ENCODE results near the gene SLC25A25. TPM values are rescaled to one million over a fixed set of nuclear protein-coding genes. Genes with fewer than 3 reads are reported as not detected.

Gene SLC25A25
- total RNA-seq, 1 experiment from 2014 or later: 29.3 TPM

DNA sequence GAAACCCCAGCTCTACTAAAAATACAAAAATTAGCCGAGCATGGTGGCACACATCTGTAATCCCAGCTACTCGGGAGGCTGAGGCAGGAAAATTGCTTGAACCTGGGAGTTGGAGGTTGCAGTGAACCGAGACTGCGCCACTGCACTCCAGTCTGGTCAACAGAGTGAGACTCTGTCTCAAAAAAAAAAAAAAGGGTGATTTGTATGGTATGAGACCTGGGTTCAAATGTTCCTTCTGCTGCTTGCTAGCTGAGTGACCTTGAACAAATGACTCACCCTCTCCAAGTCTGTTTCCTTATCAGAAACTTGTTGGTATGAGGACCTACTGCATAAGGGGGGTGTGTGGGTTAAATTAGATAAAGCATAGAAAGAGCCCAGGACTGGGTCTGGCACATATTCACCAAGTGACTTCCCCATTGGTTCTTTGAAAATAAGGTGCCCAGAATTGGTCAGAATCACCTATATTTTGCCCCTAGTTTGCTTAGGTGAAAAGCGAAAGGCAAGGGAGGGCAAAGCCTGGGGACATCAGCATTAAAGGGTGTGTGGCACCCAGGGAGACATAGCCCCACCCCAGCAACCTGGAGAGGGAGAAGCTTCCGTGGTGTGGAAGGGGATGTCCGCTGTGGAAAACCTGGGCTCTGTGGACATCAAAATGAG is 9.9 kb downstream of the SLC25A25 start:
- Histone ChIP-seq H3K27ac (no peak overlapping the region), H3K4me3 (no peak overlapping the region), H3K9me3 (replicated peaks) (no peaks in the 10 kb centered on the region), H3K27me3 (no peaks in the 10 kb centered on the region), H3K4me1 (peaks cover 27% of the 10 kb centered on the region), H3K36me3 (peaks cover 9% of the 10 kb centered on the region)
- no peak for DNase-seq

DNA sequence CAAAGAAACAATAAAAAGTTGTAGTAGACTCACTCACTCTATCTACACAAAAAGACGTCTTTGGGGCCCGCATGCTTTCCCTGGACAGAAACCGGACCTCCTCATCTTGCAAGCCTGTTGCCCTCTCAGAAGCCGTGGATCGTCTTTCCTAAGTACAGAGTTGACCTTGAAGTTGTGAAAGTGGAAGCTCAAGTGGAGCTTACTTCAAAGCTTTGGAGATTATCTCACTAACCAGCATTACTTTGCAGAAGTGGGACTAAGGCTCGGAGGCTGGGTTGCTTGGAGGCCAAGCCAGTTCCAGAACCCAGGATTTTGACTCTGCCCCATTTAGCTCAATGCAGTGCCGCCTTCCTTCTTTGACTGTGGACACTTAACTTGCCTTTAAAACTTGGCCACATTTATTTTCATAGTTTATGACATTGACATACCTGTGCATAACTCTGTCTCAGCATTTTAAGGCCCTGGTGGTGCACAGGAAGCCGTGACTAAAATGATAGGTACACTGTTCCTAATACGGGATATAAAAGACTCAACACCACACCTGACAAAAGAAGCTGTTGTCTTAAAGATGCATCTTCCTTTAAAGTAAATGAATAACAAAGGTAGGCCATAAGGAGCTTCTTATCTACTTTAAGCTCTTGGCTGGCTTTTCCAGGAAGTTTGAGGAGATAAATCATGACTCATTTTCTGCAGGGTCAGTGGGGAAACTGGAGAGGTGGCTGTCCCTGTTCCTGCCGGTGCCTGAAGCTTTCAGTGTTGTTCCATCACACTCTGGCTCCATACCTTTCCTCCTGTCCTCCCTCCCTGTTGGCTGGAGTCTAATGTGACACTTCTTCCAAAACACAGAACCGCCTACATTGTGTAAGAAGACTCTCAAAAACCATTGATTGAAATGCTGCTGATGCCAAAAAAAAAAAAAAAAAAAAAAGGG is 10.7 kb downstream of the SLC25A25 start:
- H3K27ac ChIP-seq: no peak overlapping the region
- no peak overlapping the region for H3K4me3 ChIP-seq
- peaks cover 9% of the 10 kb centered on the region for H3K36me3 ChIP-seq
- H3K27me3 ChIP-seq: no peaks in the 10 kb centered on the region
- H3K9me3 ChIP-seq (replicated peaks): no peaks in the 10 kb centered on the region
- no peak for DNase-seq
- H3K4me1 ChIP-seq: peaks cover 24% of the 10 kb centered on the region

- no peaks in the 10 kb centered on the region for H3K27me3 ChIP-seq
These were observed 12.2 kb downstream of the SLC25A25 start for GRCh38 chr9:128080206-128080605.

DNA sequence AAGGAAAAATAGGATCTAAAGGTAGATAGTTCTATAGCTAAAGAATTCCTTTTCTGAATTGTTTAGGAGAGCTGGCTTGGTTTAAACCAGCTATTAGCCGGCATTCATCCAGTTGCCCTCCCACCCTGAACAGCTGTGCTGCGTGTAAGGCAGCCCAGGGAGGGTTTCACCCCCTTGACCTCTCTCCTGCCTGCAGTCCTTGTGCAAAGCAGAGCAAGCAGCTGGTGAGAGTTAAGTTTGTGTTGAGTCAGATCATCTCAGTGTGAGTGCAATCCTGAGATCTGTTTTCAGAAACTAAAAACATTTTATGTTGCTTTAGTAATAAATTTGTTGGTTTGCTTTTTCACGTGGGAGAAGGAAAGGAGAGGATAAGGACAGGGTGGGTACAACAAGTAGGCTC is 13.0 kb downstream of the SLC25A25 start:
- H3K27ac ChIP-seq: peak overlapping the region; percentile 35
- no peaks in the 10 kb centered on the region for H3K9me3 ChIP-seq (replicated peaks)
- H3K36me3 ChIP-seq: peaks cover 15% of the 10 kb centered on the region
- DNase-seq: peak; percentile 90 to 92
- peaks cover 24% of the 10 kb centered on the region for H3K4me1 ChIP-seq
- H3K27me3 ChIP-seq: no peaks in the 10 kb centered on the region
- no peak overlapping the region for H3K4me3 ChIP-seq

More at GRCh38 chr9:128080206-128080605, 12.2 kb downstream of the SLC25A25 start:
- peaks cover 12% of the 10 kb centered on the region for H3K36me3 ChIP-seq
- no peak overlapping the region for H3K4me3 ChIP-seq
- no peak for DNase-seq
- no peak overlapping the region; the same call in 1 of the 2 replicates for H3K27ac ChIP-seq
- H3K4me1 ChIP-seq: peaks cover 24% of the 10 kb centered on the region
- no peaks in the 10 kb centered on the region for H3K9me3 ChIP-seq (replicated peaks)

GRCh38 chr9:128082151-128082550 is 14.1 kb downstream of the SLC25A25 start:
- Histone ChIP-seq H3K27ac (no peak overlapping the region), H3K36me3 (peaks cover 19% of the 10 kb centered on the region)
- no peak for DNase-seq

DNA sequence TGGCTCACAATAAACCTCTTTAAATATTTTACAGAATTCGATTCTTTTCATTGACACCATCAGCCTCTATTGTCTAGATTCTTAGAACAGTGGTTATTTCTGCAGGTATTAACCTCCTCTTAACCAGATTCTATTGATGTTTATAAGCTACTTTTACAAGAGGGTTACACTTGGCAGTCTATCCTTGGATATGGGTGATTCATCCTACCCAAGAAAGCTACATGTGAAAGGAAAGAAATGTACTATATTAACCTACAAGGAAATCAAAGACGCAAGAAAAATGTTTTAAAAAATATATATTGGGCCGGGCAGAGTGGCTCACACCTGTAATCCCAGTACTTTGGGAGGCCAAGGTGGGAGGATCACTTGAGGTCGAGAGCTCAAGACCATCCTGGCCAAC is 16.7 kb downstream of the SLC25A25 start:
- Histone ChIP-seq H3K36me3 (peaks cover 13% of the 10 kb centered on the region; the same call in 1 of the 2 replicates), H3K27ac (no peak overlapping the region), H3K27me3 (no peaks in the 10 kb centered on the region), H3K4me3 (no peak overlapping the region), H3K9me3 (replicated peaks) (no peaks in the 10 kb centered on the region), H3K4me1 (peaks cover 20% of the 10 kb centered on the region)
- DNase-seq: no peak

More at GRCh38 chr9:128082151-128082550, 14.1 kb downstream of the SLC25A25 start:
- peaks cover 24% of the 10 kb centered on the region for H3K4me1 ChIP-seq
- no peaks in the 10 kb centered on the region for H3K9me3 ChIP-seq (replicated peaks)
- no peaks in the 10 kb centered on the region for H3K27me3 ChIP-seq
- H3K4me3 ChIP-seq: no peak overlapping the region

DNA sequence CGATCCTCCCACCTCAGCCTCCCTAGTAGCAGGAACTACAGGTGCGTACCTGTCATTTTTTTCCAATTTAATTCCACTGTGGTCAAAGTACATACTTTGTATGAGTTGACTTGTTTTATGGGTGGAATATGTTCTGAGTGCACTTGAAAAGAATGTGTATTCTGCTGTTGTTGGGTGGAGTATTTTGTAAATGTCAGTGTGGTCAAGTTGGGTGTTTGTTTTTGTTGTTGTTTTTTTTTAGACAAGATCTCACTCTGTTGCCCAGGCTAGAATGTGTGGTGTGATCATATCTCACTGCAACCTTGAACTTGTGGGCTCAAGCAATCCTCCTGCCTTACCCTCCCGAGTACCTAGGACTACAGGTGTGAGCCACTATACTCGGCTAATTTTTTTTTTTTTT is 17.9 kb downstream of the SLC25A25 start:
- Histone ChIP-seq H3K4me3 (no peak overlapping the region), H3K9me3 (replicated peaks) (no peaks in the 10 kb centered on the region), H3K27ac (no peak overlapping the region), H3K36me3 (peaks cover 13% of the 10 kb centered on the region; the same call in 1 of the 2 replicates), H3K27me3 (no peaks in the 10 kb centered on the region), H3K4me1 (peaks cover 19% of the 10 kb centered on the region)
- DNase-seq: no peak

- no peak for DNase-seq
- Histone ChIP-seq H3K4me3 (no peak overlapping the region), H3K9me3 (replicated peaks) (no peaks in the 10 kb centered on the region), H3K36me3 (peaks cover 13% of the 10 kb centered on the region; the same call in 1 of the 2 replicates), H3K27ac (no peak overlapping the region), H3K27me3 (no peaks in the 10 kb centered on the region), H3K4me1 (peaks cover 8% of the 10 kb centered on the region)
These were observed 19.2 kb downstream of the SLC25A25 start for GRCh38 chr9:128087262-128087661.

DNA sequence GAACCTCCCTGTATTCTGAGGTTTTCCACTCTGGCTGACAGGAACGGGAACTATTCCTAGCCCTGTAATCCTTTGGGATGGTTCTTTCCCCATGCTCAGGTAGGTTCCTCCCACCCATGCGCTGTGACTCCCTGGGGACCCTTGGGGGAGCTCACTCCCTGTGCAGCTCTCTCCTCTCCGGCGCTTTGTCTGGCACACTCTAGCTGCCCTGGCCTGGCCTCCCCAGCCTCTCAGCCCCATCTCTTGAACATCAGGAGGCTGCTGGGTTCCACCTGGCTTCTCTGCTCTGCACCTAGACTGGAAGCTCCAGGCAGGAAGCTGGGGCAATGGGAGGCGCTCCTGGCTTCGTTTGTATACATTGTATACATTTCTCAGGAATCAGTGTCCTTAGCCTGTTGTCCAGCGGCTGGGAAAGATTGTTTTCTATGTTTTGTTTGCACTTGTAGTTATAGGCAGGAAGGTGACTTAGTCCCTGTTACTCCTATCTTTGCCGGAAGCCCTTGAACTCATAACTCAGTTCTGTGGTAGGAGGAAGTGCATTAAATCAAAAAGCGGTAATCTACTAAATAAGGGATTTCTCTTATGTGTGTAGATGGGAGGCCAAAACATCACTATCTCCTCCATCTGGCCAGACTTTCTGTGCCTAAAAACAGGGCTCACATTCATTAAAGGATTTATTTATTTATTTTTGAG is 20.4 kb downstream of the SLC25A25 start:
- Histone ChIP-seq H3K9me3 (replicated peaks) (no peaks in the 10 kb centered on the region), H3K27me3 (no peaks in the 10 kb centered on the region), H3K36me3 (peaks cover 13% of the 10 kb centered on the region; the same call in 1 of the 2 replicates), H3K27ac (no peak overlapping the region), H3K4me3 (no peak overlapping the region), H3K4me1 (peaks cover 16% of the 10 kb centered on the region)
- DNase-seq: no peak

DNA sequence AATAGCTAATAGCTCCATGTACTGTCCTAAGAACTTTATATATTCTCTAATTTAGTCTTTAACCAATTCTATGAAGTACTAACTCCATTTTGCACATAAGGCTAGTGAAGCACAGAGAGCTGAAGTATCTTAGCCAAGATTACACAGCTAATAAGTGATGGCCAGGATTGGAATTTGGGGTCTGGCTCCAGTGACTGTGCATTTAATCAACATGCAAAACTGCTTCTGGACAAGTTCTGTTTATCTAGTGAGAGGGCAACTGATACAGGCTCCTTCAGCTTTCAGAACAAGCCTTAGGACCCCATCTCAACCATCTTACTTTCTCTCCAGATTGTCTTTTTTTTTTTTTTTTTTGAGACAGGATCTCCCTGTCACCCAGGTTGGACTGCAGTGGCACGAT is 21.3 kb downstream of the SLC25A25 start:
- Histone ChIP-seq H3K4me1 (peaks cover 21% of the 10 kb centered on the region), H3K9me3 (replicated peaks) (no peaks in the 10 kb centered on the region), H3K36me3 (peaks cover 13% of the 10 kb centered on the region; the same call in 1 of the 2 replicates), H3K27ac (no peak overlapping the region), H3K4me3 (no peak overlapping the region), H3K27me3 (no peaks in the 10 kb centered on the region)
- no peak for DNase-seq

GRCh38 chr9:128091144-128091543 is 23.1 kb downstream of the SLC25A25 start:
- Histone ChIP-seq H3K4me3 (peak overlapping the region; percentile 59), H3K9me3 (replicated peaks) (no peaks in the 10 kb centered on the region), H3K4me1 (peaks cover 29% of the 10 kb centered on the region), H3K36me3 (peaks cover 14% of the 10 kb centered on the region), H3K27me3 (no peaks in the 10 kb centered on the region), H3K27ac (peak overlapping the region; percentile 74)
- DNase-seq: peak; percentile 98 to 99

- peak; percentile 81 to 86 for DNase-seq
- Histone ChIP-seq H3K36me3 (peaks cover 12% of the 10 kb centered on the region), H3K4me3 (peak overlapping the region; percentile 59)
These were observed 23.5 kb downstream of the SLC25A25 start for GRCh38 chr9:128091571-128091970.

GRCh38 chr9:128092199-128092977 is 24.4 kb downstream of the SLC25A25 start:
- no peaks in the 10 kb centered on the region for H3K27me3 ChIP-seq
- peak overlapping the region; percentile 59 for H3K4me3 ChIP-seq
- no peaks in the 10 kb centered on the region for H3K9me3 ChIP-seq (replicated peaks)
- peaks cover 10% of the 10 kb centered on the region for H3K36me3 ChIP-seq
- no peak for DNase-seq
- H3K4me1 ChIP-seq: peaks cover 29% of the 10 kb centered on the region
- H3K27ac ChIP-seq: peak overlapping the region; percentile 74

More at GRCh38 chr9:128091571-128091970, 23.5 kb downstream of the SLC25A25 start:
- Histone ChIP-seq H3K27me3 (no peaks in the 10 kb centered on the region), H3K9me3 (replicated peaks) (no peaks in the 10 kb centered on the region), H3K27ac (peak overlapping the region; percentile 74), H3K4me1 (peaks cover 29% of the 10 kb centered on the region)

GRCh38 chr9:128093011-128093410 is 25.0 kb downstream of the SLC25A25 start:
- Histone ChIP-seq H3K9me3 (replicated peaks) (no peaks in the 10 kb centered on the region), H3K27me3 (no peaks in the 10 kb centered on the region), H3K4me3 (no peak overlapping the region), H3K27ac (no peak overlapping the region), H3K4me1 (peaks cover 34% of the 10 kb centered on the region), H3K36me3 (peaks cover 10% of the 10 kb centered on the region)
- DNase-seq: no peak

Measured in SJCRH30 (cell line).